HG02623 (cell line): ENCODE data around the gene MMRN1.

Experiments used
- ATAC-seq: cut with Tn5 transposase; IDR thresholded peaks from one replicate; pipeline ENCODE4 v1.9.1; 2021; ENCODE audit warnings: moderate library complexity; ENCODE audit not compliant: unreplicated experiment

The MMRN1 gene

DNA sequence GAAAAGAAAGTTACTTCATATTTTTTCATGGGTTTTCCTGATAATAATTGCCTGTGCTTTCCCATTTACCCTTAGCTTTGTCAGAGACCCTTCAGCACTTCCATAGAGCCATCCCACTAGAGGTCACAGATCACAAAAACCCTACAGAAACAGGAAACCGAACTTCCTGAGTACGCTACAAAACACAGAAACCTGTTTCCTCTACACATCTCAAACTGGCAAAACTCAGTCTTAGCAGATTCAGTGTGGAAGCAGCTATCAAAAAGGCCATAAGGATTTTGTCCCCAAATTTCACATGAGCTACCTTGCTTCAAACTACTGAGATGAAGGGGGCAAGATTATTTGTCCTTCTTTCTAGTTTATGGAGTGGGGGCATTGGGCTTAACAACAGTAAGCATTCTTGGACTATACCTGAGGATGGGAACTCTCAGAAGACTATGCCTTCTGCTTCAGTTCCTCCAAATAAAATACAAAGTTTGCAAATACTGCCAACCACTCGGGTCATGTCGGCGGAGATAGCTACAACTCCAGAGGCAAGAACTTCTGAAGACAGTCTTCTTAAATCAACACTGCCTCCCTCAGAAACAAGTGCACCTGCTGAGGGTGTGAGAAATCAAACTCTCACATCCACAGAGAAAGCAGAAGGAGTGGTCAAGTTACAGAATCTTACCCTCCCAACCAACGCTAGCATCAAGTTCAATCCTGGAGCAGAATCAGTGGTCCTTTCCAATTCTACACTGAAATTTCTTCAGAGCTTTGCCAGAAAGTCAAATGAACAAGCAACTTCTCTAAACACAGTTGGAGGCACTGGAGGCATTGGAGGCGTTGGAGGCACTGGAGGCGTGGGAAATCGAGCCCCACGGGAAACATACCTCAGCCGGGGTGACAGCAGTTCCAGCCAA, at the start of gene MMRN1:
Gene MMRN1, plus strand, starts transcription at position 206 of the 902 bp plus-strand sequence. Its CDS starts 118 bp downstream, at position 324.
- ATAC-seq: peak; percentile 55

DNA sequence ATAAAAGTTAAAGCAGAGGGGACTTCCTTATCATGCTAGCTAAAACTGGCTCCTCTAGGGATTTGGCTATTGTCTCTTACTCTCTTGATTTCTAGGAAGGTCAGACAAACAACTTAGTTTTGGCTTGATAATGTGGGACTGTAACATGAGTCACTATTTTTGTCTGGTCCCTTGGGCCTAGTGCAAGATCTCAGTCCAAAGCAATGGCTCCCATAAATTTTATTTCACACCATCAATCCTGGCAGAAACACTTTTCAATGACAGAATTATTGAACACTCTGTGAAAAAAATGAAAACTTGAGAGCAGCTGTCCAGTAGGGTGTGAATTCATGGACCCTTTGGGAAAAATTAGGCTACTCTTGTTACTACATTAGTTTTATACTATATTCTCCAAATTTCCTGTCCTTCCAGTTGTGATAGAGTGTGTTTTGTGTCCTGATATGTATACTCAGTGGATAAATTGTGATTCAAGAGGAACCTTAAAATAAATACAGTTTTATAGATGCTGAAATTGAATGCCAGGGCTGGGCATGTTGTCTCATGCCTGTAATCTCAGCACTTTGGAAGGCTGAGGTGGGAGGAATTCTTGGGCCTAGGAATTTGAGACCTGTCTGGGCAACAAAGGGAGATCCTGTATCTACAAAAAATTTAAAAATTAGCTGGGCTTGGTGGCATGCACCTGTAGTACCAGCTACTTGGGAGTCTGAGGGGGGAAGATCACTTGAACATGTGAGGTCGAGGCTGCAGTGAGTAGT, 46.9 kb upstream of the MMRN1 start:
- ATAC-seq: no peak

DNA sequence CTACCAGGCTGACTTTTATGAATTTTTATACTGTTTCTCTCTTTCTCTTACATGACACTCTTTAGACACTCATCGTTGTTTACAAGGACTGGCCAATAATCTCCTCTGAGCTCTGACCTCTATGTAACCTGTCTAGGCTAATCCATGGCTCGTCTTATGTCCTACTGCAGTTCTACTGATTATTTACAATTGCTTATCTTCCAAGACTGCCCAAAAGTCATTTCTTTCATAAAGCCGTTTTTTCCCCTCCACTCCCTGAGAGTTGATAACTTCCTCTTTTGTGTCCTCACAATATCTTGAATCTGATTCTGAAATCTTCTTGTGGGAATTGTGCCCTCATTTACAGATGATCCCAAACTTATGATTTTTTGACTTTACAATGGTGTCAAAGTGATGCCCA, 39.4 kb upstream of the MMRN1 start:
- ATAC-seq: no peak

DNA sequence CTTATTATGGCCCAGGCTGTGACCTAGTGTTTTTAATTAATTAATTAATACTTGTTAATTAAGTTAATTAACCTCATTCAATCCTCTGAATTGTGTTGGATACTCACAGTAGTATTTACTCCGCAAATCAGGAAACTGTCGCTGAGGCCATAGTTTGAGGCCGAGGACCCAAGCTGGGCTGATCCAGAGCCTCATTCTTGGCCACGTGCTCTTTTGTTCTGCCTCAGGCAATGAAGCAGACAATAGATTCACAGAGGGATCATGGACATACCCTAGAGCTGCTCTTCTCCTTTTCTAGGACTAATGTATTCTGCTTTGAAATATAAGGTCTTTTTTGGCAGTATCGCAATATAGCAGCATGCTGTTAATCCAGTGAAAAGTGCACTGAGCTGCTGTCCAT, 33.7 kb upstream of the MMRN1 start:
- ATAC-seq: no peak

- no peak for ATAC-seq
These were observed 31.1 kb upstream of the MMRN1 start for GRCh38 chr4:89863533-89863932.

DNA sequence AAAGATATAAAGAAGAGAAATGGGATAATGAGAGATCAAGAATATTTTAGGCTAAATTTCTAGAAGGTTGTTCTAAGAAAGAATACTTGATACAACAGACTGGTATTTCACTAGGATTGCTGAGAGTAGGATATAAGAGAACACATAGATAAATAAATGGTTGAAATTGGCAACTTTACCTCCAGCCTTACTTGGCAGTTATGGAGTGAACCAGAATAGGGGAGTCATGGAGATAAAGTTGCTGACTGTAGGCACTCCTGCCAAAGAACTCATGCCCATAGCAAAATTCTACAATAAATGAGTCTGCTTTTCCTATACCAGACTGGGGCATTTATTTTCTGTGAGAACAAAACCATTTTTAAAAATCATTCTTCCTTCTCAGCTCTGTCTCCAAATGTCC, 26.4 kb upstream of the MMRN1 start:
- ATAC-seq: no peak

DNA sequence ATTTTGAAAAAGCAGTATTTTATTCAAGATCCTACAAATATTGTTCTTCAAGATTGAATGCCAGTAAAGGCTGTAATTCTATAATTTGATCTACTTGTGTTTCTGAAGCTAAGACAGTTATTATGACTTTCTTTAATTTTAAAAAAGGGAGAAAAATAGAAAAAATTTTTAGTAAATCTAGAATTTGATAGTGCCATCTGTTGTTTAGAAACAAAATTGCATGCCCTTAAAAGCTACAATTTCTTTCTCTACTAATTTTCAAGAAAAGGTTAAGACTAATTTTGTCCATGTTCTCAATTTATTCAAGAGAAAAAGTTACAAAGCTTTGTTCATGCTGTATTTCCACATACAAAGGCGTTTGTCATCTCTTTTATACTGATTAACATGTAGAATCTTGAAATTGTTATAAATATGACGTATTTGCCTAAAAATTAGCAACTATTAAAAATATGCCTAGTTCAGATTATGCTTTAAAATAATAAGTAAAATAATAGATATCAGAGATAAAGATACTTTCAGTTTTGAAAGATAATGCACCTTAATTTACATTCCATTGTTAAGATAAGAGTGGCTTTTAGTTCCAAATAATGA, 25.6 kb upstream of the MMRN1 start:
- no peak for ATAC-seq

DNA sequence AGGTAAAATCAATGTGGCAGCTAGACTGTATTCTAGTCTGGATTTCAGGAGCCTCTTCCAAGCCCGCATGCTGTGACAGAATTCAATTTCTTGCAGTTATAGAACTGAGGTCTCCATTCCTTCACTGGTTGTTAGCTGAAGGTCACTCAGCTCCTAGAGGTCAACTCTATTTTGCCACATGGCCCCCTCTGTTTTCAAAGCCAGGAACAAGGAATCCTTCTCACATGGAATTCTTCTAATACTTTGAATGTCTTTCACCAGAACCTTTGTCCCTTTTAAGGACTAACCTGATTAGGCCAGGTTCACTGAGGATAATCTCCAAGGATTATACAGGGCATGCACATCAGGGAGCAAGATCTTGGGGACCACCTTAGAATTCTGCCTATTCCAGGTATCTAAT, 23.4 kb upstream of the MMRN1 start:
- no peak for ATAC-seq

- ATAC-seq: no peak
These were observed 18.1 kb upstream of the MMRN1 start for GRCh38 chr4:89876548-89876947.

DNA sequence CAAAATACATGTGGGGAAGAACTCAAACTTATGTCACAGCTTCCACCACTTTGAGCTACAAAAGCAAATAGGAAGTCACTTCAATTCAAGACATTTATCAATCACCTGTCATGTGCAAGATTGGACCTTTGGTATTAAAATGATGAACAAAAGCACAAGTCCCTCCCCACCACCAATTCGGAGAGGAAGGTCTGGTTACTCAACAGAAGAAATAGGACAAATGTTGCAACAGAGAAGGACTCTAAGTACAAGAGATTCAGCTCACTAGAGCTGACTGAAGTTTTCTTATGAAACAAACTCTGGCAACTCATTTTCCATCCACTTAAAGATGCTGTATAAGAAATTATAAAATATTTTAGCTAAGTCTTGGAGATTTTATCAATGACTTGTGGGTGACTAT, 16.0 kb upstream of the MMRN1 start:
- no peak for ATAC-seq

DNA sequence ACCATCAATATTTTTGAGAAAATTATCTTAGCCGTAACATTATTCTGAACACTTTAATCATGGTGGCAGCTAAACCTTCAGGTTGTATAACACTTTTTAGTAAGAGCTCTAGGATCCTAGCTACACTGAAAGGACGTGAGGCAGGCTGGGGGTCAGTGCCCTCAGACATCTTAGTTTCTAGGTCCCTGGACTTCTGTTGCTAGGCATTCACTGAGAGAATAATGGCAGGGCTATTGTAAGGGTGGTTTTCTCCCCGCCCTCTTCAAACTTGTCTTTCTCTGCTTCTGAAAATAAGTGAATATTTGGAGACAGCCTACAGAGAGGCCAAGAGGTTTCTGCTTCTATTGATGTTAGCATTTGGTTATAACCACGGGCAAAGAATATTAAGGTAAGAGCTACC, 15.4 kb upstream of the MMRN1 start:
- ATAC-seq: no peak

DNA sequence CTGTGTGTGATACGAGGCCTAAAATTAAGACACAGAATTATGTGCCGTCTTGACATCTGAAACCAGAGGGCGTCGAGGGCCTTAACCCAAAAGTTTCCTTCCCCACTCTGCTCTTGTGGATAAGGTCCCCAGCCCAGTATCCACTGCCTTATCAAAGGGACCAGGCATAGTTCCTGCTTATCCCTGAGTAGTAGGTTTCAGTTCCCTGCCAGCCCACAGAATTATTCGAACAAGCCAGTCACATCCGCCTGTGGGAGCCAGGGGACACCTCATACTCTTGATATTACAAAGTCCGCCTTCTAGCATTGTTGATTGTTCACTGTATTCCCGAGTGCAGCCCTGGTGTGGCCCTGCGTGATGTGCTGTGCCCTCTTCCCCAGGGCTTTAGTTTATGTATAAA, 5.4 kb upstream of the MMRN1 start:
- ATAC-seq: no peak

DNA sequence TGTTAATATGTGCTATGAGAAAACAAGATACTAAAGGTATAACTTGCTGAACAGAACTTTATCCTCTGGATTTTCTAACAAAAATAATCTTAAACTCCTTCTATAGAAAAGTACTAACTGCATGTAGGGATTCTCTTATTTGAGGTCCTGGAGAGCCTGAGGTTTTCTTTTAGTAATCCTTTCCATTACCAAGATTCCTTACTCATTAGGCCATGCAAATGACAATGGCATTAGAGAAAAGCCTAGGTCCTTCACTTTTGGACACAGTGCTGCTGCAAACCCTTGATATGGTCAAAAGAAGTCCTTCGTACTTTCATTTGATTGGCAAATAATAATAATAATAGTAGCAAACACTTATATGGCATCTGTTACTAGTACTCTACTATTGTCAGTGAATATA, 3.2 kb downstream of the MMRN1 start:
- ATAC-seq: no peak

DNA sequence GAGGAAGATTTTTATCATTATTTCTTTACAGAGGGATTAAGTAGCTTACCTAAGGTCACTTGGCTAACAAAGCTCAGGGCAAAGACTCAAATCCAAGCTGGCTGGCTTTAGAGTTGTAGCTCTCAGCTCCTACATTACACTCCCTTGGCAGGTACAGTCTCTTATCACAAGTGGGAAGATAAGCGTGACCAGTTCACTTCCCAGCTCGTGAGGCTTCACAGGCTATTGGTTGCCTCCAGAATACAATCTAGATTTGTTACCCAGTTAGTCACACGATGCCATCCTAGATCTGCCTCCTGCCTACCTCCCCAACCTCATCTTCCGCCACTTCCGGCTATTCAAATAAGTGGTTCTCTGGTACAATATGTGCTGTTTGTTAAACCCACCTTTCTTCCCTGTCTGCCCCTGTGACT, 3.7 kb downstream of the MMRN1 start:
- ATAC-seq: peak; percentile 47

- ATAC-seq: no peak
These were observed 4.5 kb downstream of the MMRN1 start for GRCh38 chr4:89899152-89899551.

- ATAC-seq: no peak
These were observed 5.2 kb downstream of the MMRN1 start for GRCh38 chr4:89899854-89900253.

DNA sequence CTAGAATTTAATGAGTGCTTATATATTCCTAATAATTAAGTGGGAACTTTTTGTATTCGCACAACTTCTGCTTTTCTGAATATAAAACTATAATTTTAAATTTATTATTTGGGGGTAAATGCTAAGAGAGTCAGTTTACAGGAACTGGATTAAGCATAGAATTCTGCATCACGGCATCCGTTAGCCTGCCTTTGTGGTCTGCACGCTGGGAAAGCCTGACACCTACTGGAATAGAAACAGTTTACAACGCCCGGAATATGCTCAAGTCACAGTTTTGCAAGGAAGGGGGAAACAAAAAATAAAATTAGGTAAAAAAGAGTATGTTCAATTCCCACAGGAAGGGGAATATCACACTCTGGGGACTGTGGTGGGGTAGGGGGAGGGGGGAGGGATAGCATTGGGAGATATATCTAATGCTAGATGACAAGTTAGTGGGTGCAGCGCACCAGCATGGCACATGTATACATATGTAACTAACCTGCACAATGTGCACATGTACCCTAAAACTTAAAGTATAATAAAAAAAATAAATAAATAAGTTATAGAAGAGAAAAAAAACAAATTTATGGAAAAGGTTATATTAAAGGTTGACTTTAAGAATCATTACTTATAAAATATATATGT, 7.3 kb downstream of the MMRN1 start:
- peak; percentile 76 for ATAC-seq

DNA sequence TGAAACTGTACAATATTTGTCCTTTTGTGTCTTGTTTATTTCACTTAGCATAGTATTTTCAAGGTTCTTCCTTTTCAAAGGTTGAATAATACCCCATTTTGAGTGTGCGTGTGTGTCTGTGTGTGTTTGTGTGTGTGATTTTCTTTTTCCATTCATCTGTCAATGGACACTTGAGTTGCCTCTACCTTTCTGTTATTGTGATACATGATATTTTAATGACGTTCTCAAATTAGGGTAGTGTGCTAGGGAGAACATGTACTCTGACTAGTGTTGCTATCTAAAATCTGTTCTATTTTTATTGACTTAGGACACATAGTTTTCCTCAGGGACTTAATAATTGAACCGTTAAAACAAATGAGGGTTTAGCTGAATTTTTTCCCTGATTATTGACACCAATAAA, 9.9 kb downstream of the MMRN1 start:
- ATAC-seq: no peak

DNA sequence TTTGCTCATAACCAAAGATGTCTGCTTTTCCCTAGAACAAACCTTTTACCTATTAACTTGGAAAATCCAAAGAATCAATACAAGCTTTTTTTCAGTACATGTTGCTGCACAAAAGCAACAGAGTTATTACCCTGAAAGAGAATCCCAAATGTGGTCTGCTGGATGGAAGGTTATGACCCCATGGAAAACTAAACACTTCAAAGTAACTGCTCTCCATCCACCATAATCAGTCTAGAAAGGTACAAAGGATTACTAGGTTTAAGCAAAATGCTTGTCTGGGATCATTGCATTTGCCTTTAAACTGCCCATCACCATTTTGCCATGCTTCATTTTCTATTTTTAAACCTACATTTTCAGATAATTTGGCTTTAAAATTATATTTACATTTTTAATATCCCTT, 11.7 kb downstream of the MMRN1 start:
- no peak for ATAC-seq

DNA sequence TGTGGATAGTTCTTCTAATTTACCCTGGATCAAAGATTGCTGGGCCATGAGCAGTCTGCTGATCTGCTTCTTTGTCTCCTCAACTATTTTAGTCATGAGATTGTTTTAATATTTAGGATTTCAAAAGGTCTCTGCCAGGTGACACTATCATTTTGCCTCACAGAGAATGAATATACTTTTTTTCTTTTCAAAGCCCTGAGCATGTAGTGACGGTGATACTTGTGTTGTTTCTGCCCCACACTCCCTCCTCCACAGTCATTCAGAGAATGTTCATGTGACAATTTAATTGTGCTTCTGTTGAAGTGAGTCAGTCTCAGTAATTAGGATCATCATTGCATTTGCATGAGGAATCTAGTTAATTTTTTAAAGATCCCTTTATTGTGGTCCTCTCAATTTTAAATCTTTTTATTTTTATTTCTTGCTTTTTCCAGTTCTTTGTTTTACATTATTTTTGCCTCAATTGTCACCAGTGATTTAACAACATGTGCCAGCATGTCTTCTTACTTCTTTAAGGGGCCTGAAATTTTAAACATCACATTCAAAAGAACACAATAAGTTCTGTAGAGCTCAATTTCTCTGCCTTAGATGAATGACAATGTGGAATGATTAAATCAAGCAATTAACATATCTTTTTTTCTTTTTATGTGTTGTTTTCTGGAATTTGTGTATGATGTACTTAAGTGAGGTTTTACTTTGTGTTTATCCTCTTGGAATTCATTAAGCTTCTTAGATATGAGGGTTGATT, 12.3 kb downstream of the MMRN1 start:
- no peak for ATAC-seq

- no peak for ATAC-seq
These were observed 15.2 kb downstream of the MMRN1 start for GRCh38 chr4:89909889-89910288.
